T-helper 9 cell (primary cell): ENCODE results near the gene PRRG1.
"Not testable (repeated sequence)": the region's sequence is repeated elsewhere in the genome, so short reads cannot be mapped to it uniquely, and the experiment has no call there.

Experiments
- DNase-seq: peaks from one replicate; pipeline ENCODE4 v3.0.0-alpha.2; 2020

Gene PRRG1

DNA sequence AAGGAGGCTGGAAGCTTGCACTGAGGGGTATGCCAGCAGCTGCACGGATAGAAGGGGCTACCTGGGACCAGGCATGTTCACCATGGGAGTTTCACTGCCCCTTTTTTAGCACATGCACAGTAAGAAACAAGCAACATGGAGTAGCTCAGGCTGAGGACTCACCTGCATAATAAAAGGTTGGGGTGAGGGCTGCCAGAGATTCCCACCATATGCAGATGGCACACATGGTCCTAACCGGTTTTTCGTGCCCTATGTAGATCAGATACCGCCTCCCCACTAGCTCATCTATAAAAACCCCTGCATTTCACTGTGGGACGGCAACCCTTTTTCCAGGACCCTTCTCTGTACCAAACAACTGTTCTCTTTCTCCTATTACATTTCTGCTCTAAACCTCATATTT, 125.3 kb downstream of the PRRG1 start:
- no peak for DNase-seq

- DNase-seq: no peak
These were observed 127.5 kb downstream of the PRRG1 start for GRCh38 chrX:37476571-37477170.

GRCh38 chrX:37484335-37484734, 135.2 kb downstream of the PRRG1 start:
- not testable (repeated sequence) for DNase-seq

DNA sequence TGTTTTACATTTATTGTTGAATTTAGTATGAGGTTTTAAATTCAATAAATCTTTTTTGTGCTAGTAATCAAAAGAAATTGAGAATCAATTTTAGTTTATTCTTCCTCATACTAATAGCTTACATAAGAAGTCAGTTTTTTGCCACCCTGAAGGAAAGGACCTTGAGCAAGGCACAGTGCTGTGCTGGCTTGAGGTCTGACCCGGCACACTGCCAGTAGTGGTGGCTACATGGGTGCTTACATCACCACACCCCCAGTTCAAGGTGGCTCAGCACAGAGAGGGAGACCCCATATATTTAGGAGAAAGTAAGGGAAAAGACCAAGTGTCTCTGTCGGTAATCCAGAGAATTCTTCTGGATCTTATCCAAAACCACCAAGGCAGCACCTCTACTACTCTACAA, 136.3 kb downstream of the PRRG1 start:
- no peak for DNase-seq

DNA sequence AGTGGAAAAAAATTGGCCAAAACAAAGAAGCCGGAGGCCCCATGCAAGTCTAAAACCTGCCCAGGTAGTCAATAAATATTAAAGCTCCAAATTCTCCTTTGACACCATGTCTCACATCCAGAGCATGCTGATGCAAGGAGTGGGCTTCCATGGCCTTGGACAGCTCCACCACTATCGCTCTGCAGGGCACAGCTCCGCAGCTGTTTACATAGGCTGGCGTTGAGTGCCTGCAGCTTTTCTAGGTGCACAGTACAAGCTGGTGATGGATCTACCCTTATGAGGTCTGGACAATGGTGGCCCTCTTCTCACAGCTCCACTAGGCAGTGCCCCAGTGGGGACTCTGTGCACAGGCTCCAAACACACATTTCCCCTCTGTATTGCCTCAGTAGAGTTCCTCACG, 138.1 kb downstream of the PRRG1 start:
- DNase-seq: no peak

- DNase-seq: no peak
These were observed 139.2 kb downstream of the PRRG1 start for GRCh38 chrX:37488323-37488722.

DNA sequence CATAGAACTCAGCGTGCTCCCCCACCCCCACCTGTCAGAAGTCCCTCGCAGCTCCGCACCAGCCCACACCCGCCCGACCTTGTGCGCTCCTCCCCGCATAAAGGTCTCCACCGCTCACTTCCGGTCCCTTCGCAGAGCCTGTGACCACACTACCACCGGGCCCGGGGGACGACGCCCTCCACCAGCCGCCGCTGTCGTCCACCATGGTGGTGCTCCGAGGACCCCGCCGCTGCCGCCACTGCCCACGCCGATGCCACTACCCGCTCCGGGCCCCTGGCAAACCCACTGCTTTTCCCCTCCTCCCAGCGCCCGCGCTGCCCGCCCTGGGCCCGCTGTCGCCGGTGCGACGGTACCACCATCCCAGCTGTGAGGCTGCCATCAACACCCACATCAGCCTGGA, 142.5 kb downstream of the PRRG1 start:
- no peak for DNase-seq

DNA sequence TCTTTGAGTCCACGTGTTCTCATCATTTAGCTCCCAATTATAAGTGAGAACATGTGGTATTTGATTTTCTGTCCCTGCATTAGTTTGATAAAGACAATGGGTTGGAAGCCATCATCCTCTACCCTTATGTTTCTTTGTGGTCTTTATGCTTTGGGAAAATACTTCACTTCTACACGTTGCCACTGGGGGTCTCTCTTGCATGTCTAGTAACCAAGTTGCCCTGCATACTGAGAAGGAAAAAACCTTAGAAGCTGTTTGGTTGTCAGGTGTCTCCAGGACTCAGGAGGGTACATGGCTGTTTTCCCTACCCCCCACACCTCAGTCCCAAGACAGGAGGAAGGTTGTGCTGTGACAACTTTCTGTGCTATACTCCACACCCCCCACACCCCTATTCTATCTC, 146.6 kb downstream of the PRRG1 start:
- DNase-seq: not testable (repeated sequence)

GRCh38 chrX:37497126-37497525, 148.0 kb downstream of the PRRG1 start:
- DNase-seq: not testable (repeated sequence)

- not testable (repeated sequence) for DNase-seq
These were observed 149.2 kb downstream of the PRRG1 start for GRCh38 chrX:37498323-37498722.

- DNase-seq: not testable (repeated sequence)
These were observed 150.5 kb downstream of the PRRG1 start for GRCh38 chrX:37499649-37500048.

GRCh38 chrX:37504991-37505390, 155.8 kb downstream of the PRRG1 start:
- DNase-seq: no peak
